KG1 (cell line): ENCODE data around the gene YKT6.
"Not testable (repeated sequence)": the region's sequence is repeated elsewhere in the genome, so short reads cannot be mapped to it uniquely, and the experiment has no call there.

Source experiments
- DNase-seq: peaks from one replicate; lab custom pipeline; 2025; lab: John Stamatoyannopoulos, UW

YKT6 gene

GRCh38 chr7:44194069-44194468, 6.7 kb upstream of the YKT6 start:
- DNase-seq = no peak

- no peak for DNase-seq
Observed at GRCh38 chr7:44194562-44195145, 6.1 kb upstream of the YKT6 start.

- no peak for DNase-seq
Observed at GRCh38 chr7:44195889-44196288, 4.9 kb upstream of the YKT6 start.

GRCh38 chr7:44196450-44196872, 4.3 kb upstream of the YKT6 start:
- no peak for DNase-seq

GRCh38 chr7:44197474-44197873, 3.3 kb upstream of the YKT6 start:
- DNase-seq = no peak

- DNase-seq = not testable (repeated sequence)
Observed at GRCh38 chr7:44200163-44200562, 615 bp upstream of the YKT6 start.

- no peak for DNase-seq
Observed at GRCh38 chr7:44201813-44202212, 1.0 kb downstream of the YKT6 start.

GRCh38 chr7:44206008-44206407, 5.2 kb downstream of the YKT6 start:
- DNase-seq = no peak

GRCh38 chr7:44208085-44208484, 7.3 kb downstream of the YKT6 start:
- no peak for DNase-seq

GRCh38 chr7:44210107-44210506, 9.3 kb downstream of the YKT6 start:
- no peak for DNase-seq

GRCh38 chr7:44211126-44211675, 10.4 kb downstream of the YKT6 start:
- no peak for DNase-seq

GRCh38 chr7:44212018-44212417, 11.2 kb downstream of the YKT6 start:
- DNase-seq = no peak

- DNase-seq = no peak
Observed at GRCh38 chr7:44212581-44213184, 11.9 kb downstream of the YKT6 start.

- no peak for DNase-seq
Observed at GRCh38 chr7:44213206-44213876, 12.6 kb downstream of the YKT6 start.

GRCh38 chr7:44213877-44214388, 13.2 kb downstream of the YKT6 start:
- no peak for DNase-seq

GRCh38 chr7:44215531-44215930, 14.8 kb downstream of the YKT6 start:
- no peak for DNase-seq

GRCh38 chr7:44216019-44216418, 15.2 kb downstream of the YKT6 start:
- DNase-seq = no peak

GRCh38 chr7:44216521-44217222, 15.9 kb downstream of the YKT6 start:
- DNase-seq = no peak

- DNase-seq = no peak
Observed at GRCh38 chr7:44217223-44217714, 16.5 kb downstream of the YKT6 start.

- no peak for DNase-seq
Observed at GRCh38 chr7:44217852-44218402, 17.1 kb downstream of the YKT6 start.

GRCh38 chr7:44218418-44219201, 17.8 kb downstream of the YKT6 start:
- DNase-seq = no peak
